Sigmoid colon (tissue), 7 donors: Measurements from ENCODE around the gene GABBR2. TPM values are rescaled to one million over a fixed set of nuclear protein-coding genes. Genes with fewer than 3 reads are reported as not detected.

Experiments used
- DNase-seq: peaks from one replicate; pipeline ENCODE4 v3.0.0-alpha.2; 2019
- H3K27ac ChIP-seq, 4 donors: fragments of 200-600 bp; sonication (generic); one replicate each; pipeline ENCODE4 v1.5.1; 2016 to 2019; ENCODE audit warnings: mild to moderate bottlenecking in 1 of 4
- H3K27me3 ChIP-seq, 3 donors: fragments of 200-600 bp; sonication (generic); one replicate each; pipeline ENCODE4 v1.5.1; 2019; ENCODE audit warnings: mild to moderate bottlenecking in 1 of 3
- H3K36me3 ChIP-seq, 4 donors: fragments of 200-600 bp; sonication (generic); one replicate each; pipeline ENCODE4 v1.5.1; 2016 to 2019
- H3K4me1 ChIP-seq, 4 donors: fragments of 200-600 bp; sonication (generic); one replicate each; pipeline ENCODE4 v1.5.1; 2017 to 2019
- H3K4me3 ChIP-seq, 4 donors: fragments of 200-600 bp; sonication (generic); one replicate each; pipeline ENCODE4 v1.5.1; 2017 to 2019; ENCODE audit warnings: mild to moderate bottlenecking in 2 of 4, moderate library complexity in 1 of 4
- H3K9me3 ChIP-seq, 4 donors: fragments of 200-600 bp in 3 of 4; sonication (generic) in 3 of 4; one replicate each; pipeline versions ENCODE4 v1.5.1 to v1.6.1; 2013 to 2019
- EP300 ChIP-seq, 4 donors: sonication (generic); formaldehyde crosslinking; IDR thresholded peaks; one replicate each; pipeline ENCODE4 v1.6.1; 2017; ENCODE audit warnings: antibody characterized with exemption in 4 of 4
- POLR2A ChIP-seq, 2 donors: fragments of 450-650 bp; IDR thresholded peaks; one replicate each; pipeline ENCODE4 v1.6.1; 2016; ENCODE audit warnings: antibody characterized with exemption in 2 of 2, mild to moderate bottlenecking in 2 of 2, moderate library complexity in 2 of 2
- POLR2AphosphoS5 ChIP-seq, 4 donors: sonication (generic); formaldehyde crosslinking; IDR thresholded peaks; one replicate each; pipeline ENCODE4 v1.6.1; 2017; ENCODE audit warnings: antibody characterized with exemption in 4 of 4
- WGBS, 2 donors: extraction: QIAGEN DNeasy Blood & Tissue Kit; methylation state at CpG; one replicate each; pipeline ENCODE4 v1.1.7; 2013; 5-methylcytosine and 5-hydroxymethylcytosine counted together
- intact Hi-C: fragments of 100-400 bp; cut with DNase I; formaldehyde crosslinking; loops from one replicate; pipeline ENCODE4 v1.15.1; 2023
- polyA plus RNA-seq, 3 donors: library from polyadenylated mRNA; stranded (reverse); fragments of 200-250 nt; gene quantifications; one replicate each; pipeline ENCODE4 v1.2.3, GENCODE V29; 2013
- total RNA-seq, 4 donors: library from RNA; depleted of rRNA; stranded (reverse); fragments of >200 nt; gene quantifications; one replicate each; pipeline ENCODE4 v1.1.0, GENCODE V29; 2016
- TF ChIP-seq, protein P1 (sequence below), 4 experiments: fragments of 450-650 bp in 3 of 4; fragments of 200-600 bp in 1 of 4; IDR thresholded peaks; one replicate each; pipeline ENCODE4 v1.5.1; 2016 to 2019; ENCODE audit warnings: antibody characterized with exemption in 4 of 4, mild to moderate bottlenecking in 3 of 4, moderate library complexity in 2 of 4
- donor health status: healthy with polysubstance abuse.
- donor health status: Bipolar disorder and iron deficiency.
- donor health status: healthy.

Gene GABBR2
- total and polyA plus RNA-seq, 7 donors, result under 0.01 to 0.04 (median under 0.01) TPM; not detected in 4

DNA sequence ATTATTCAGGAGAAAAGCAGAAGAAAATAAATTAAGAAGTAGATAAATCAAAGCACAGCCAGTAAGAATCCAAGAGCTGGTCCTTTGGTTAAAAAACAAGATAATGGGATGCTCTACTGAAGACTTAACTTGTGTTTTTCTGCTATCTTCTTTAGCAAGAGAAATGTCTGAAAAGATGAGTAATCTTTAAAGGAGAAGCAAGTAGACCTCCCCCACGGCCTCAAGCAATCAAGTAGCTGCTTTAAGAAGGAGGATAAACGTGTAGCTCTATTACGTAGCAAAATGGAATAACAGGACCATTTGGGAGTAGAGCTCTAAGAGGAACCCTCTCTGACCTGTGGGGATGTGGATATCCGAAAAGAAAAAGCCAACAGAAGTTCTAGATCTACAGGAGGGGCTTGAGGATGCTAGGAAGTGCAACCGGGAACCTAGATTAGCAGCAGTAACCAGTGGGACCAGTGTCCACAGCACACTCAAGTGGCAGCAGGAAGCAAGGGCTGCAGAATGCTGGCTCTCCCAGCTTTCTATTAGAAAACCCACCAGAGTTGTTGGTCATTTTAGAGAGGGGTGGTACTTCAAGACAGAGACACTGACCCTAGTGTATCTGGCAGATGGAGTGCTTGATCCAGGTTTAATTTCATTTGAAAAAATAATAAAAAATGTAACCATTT lies 185.4 kb downstream of the GABBR2 start:
- H3K4me3 ChIP-seq, result no peak overlapping the region
- no peak overlapping the region for H3K27ac ChIP-seq
- intact Hi-C loops, result no loop called here
- no peaks in the 10 kb centered on the region for H3K4me1 ChIP-seq
- no peaks in the 10 kb centered on the region for H3K27me3 ChIP-seq
- H3K36me3 ChIP-seq, result no peaks in the 10 kb centered on the region
- DNase-seq, result no peak
- TF ChIP-seq POLR2AphosphoS5 (IDR thresholded peaks at IDR 0.05) (no peak), POLR2A (IDR thresholded peaks at IDR 0.05) (no peak), EP300 (IDR thresholded peaks at IDR 0.05) (no peak)
- TF ChIP-seq, protein P1, sequence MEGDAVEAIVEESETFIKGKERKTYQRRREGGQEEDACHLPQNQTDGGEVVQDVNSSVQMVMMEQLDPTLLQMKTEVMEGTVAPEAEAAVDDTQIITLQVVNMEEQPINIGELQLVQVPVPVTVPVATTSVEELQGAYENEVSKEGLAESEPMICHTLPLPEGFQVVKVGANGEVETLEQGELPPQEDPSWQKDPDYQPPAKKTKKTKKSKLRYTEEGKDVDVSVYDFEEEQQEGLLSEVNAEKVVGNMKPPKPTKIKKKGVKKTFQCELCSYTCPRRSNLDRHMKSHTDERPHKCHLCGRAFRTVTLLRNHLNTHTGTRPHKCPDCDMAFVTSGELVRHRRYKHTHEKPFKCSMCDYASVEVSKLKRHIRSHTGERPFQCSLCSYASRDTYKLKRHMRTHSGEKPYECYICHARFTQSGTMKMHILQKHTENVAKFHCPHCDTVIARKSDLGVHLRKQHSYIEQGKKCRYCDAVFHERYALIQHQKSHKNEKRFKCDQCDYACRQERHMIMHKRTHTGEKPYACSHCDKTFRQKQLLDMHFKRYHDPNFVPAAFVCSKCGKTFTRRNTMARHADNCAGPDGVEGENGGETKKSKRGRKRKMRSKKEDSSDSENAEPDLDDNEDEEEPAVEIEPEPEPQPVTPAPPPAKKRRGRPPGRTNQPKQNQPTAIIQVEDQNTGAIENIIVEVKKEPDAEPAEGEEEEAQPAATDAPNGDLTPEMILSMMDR (IDR thresholded peaks at IDR 0.05), result no peak
- peaks cover 0 to 4% (median 0%) of the 10 kb centered on the region in 4 donors for H3K9me3 ChIP-seq
- 47 to 54% methylated on average over 5 of the region's 5 CpGs for WGBS, 2 donors

DNA sequence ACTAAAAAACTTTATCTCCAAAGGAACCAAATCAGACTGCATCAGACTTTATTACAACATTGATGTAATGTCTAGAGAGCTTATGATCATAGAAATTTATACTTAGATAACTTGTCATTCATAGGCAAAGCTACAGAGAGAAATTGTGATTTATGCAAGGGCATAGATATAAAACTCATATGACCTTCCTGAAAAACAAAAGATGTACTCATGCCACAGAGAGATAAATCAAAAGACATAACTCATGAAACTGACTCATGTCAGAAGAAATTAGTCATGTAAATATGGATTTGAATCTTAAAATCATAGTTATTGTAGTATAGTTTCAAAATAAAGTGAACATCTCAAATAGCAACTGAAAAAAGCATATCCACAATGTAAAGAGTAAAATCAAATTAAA lies 186.2 kb downstream of the GABBR2 start:
- intact Hi-C loops, result no loop called here
- H3K27me3 ChIP-seq, result no peaks in the 10 kb centered on the region
- no peaks in the 10 kb centered on the region for H3K4me1 ChIP-seq
- no peaks in the 10 kb centered on the region for H3K36me3 ChIP-seq
- no peak overlapping the region for H3K4me3 ChIP-seq
- DNase-seq, result no peak
- H3K27ac ChIP-seq, result no peak overlapping the region
- TF ChIP-seq POLR2A (IDR thresholded peaks at IDR 0.05) (no peak), POLR2AphosphoS5 (IDR thresholded peaks at IDR 0.05) (no peak), EP300 (IDR thresholded peaks at IDR 0.05) (no peak)
- TF ChIP-seq, protein P1 (IDR thresholded peaks at IDR 0.05), result no peak
- H3K9me3 ChIP-seq, result peaks cover 0 to 4% (median 0%) of the 10 kb centered on the region in 4 donors

DNA sequence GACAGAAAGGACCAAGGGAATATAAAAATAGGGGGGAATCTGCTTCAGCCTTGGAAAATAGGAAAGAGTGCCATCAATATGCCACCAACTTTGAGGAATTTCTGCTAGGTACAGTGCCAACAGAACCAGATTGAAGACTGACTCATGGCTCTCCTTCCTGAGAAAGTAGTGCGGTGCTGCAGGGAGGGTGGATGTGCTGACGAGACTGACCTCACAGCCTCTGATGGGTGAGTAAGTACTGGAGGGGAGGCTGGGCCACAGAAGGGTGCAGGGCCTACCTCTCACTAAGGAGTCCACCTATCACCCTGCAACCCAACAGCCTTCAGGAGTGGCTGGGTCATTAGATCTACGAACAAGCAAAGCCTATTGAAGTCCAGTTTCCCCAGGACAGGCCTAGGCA lies 187.6 kb downstream of the GABBR2 start:
- Histone ChIP-seq H3K36me3 (no peaks in the 10 kb centered on the region), H3K4me1 (no peaks in the 10 kb centered on the region), H3K27ac (no peak overlapping the region), H3K9me3 (peaks cover 0 to 1% (median 0%) of the 10 kb centered on the region in 4 donors), H3K4me3 (no peak overlapping the region), H3K27me3 (no peaks in the 10 kb centered on the region)
- intact Hi-C loops, result no loop called here
- TF ChIP-seq, protein P1 (IDR thresholded peaks at IDR 0.05), result no peak
- TF ChIP-seq POLR2AphosphoS5 (IDR thresholded peaks at IDR 0.05) (no peak), EP300 (IDR thresholded peaks at IDR 0.05) (no peak), POLR2A (IDR thresholded peaks at IDR 0.05) (no peak)
- DNase-seq, result no peak
- 65 to 76% methylated on average over 3 of the region's 3 CpGs for WGBS, 2 donors

DNA sequence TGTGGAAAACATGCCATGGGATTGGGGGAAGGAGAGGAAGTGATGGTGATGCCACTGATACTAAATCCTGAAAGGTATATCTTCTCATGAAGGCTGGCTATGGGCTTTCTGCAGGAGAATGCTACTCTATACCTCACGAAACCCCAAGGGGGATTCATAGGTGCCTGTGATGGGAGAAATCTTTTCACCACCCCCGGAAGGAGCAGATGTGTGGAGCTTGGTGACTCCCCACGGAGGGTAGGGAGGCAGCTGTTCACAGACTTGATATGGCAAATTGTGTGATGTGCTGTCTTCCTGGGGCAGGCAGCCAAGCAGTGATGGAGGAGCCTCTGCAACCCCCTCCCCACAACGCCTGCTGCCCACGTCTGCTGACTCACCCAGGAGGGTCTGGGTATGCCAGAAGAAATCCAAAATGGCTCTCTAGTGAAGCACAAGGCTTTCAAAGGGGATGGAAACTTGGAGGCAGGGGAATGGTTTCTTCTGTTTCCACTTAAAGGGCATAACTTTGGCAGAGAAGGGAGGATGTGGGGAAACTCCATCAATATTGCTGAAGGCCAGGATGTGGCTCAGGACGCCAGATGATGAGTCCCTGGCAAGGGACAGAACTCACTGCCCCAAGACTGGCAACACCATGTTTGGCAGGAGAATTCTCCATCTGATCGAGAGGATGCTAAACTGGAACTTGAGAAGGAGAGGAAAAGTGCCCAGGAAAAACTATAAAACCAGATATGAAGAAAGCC lies 188.3 kb downstream of the GABBR2 start:
- Histone ChIP-seq H3K27me3 (no peaks in the 10 kb centered on the region), H3K36me3 (no peaks in the 10 kb centered on the region), H3K4me1 (no peaks in the 10 kb centered on the region), H3K27ac (no peak overlapping the region), H3K9me3 (no peaks in the 10 kb centered on the region), H3K4me3 (no peak overlapping the region)
- no peak for DNase-seq
- intact Hi-C loops, result no loop called here
- 64 to 74% methylated on average over 7 of the region's 7 CpGs for WGBS, 2 donors
- TF ChIP-seq, protein P1 (IDR thresholded peaks at IDR 0.05), result no peak
- TF ChIP-seq POLR2A (IDR thresholded peaks at IDR 0.05), result no peak
